GM18520 (cell line): Measurements from ENCODE around the gene NCF2.
A peak's percentile ranks its signal among the peaks of the same experiment; 100 is the strongest.
"Not testable (repeated sequence)": the region's sequence is repeated elsewhere in the genome, so short reads cannot be mapped to it uniquely, and the experiment has no call there.

ENCODE experiments used
- ATAC-seq: cut with Tn5 transposase; IDR thresholded peaks from one replicate; pipeline ENCODE4 v1.9.1; 2021; ENCODE audit not compliant: unreplicated experiment

NCF2 gene

DNA sequence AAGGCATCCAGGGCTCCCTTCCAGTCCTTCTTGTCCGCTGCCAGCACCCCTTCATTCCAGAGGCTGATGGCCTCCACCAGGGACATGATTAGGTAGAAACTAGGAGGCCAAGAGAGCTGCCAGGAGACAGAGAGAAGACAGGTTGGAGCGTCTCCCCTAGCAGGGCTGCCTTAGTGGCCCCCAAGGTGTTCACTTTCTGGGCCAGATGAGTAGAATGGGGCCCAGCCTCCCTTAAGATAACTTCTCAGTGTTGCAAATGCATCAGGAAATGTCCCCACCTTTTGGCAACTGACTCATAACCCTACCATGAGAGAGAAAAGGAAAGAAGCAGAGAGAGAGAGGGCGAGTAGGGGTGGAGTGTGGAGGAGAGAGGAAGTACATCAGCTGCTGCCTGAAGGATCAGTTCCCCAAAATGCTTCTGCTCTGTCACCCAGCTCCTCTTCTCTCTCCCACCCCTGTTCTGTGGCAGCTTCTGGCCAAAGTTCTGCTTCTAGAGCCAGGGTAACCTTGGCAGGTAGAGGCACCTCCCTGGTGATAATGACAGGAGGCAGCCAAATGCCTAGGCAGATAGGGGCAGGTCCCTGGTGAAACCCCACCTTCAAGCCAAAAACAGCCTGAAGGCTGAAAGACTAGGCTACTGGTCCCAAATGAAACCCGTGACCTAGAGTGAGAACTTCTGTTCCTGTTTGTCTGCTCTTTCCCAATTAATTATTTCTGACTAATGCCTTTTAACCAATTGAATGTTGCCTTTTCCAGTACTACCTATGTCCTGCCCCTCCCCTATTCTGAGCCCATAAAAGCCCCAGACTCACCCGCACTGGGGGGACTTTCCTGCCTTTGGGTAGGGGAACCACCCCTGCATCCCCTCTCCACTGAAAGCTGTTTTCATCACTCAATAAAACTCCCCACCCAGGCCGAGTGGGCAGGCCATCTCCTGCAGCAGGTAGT, at the start of gene NCF2:
NCF2 (minus strand) TSS at position 216 of the 948 bp plus-strand sequence; CDS start at position 86, 130 bp downstream.
- peak; percentile 66 for ATAC-seq

DNA sequence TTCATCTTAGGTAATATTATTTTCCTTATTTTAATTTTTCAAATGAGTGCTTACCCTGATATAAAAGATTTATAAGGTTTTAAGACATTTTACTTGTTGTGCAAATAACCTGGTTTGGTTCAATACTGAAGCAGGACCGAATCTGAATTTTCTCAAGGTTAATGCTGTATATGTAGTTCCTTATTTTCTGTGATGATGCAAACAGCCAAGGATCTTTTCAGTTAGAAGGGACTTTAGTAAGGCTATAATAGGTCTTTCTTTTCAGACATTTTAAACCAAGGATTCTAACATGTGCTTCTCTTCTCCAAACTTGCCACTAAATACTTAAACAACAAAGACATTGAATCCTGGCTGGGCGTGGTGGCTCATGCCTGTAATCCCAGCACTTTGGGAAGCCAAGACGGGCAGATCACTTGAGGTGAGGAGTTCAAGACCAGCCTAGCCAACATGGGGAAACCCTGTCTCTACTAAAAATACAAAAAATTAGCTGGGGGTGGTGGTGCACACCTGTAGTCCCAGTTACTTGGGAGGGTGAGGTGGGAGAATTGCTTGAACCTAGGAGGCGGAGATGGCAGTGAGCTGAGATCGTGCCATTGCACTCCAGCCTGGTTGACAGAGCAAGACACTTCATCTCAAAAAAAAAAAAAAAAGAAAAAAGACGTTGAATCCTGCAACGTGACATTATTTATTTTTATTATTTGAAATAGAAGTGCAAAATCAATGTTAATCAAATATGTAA, 48.6 kb upstream of the NCF2 start:
- ATAC-seq, result no peak

- no peak for ATAC-seq
Observed at GRCh38 chr1:183636783-183637182, 46.5 kb upstream of the NCF2 start.

DNA sequence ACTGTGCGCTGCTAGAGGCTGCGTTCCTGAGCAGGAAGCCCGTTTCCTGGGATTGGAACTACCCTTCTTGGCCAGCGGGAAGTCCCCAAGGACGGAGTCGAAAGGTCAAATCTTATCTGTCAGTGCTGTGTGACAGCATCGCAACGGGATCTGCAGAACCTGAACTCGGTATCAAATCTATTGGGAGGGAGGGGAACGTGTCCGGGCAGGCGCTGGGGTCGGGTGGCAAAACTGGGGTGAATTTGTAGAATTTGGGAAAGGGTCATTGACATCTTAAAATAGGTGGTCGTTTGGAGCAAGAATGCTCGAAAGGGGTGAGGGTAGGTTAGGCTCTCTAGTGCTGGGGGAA, 46.0 kb upstream of the NCF2 start:
- no peak for ATAC-seq

DNA sequence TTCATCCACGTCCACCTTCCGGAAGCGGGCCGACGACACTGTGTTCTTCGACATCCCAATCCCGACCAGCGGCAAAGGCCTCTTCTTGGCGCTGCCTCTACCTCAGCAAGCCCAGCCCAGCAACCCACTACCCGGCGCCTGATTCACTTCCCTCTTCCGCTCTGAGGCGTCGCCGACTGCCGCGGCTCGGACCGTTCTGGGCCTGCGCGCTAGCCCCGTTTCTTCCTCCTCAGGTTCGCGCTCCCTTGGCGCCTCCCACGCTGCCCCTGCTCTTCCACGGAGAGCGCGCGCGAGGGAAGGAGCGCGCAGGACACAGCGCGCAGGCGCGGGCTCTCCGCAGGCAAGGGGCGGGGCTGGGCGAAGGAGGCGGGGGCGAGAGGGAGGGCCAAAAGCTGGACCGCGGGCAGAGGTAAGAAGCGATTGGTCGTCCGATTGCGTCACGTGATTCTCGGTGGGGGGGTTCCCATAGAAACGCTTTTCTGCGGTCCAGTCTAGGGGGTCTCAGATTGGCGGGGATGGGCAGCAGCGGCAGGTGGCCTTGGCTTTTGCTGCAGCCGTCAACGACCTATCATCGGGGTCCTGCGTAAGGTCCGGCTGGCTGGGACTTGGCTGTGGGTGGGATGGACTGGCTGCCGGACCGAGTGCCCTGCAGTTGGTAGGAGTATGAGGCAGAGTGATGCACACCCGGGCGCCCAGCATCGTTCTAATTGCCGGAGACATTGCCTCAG, 45.5 kb upstream of the NCF2 start, which contains the start of gene ARPC5:
ARPC5 (minus strand) TSS at position 178 of the 728 bp plus-strand sequence; CDS start at position 54, 124 bp downstream.
- peak; percentile 79 for ATAC-seq

- ATAC-seq, result no peak
Observed at GRCh38 chr1:183635099-183635605, 44.9 kb upstream of the NCF2 start.

DNA sequence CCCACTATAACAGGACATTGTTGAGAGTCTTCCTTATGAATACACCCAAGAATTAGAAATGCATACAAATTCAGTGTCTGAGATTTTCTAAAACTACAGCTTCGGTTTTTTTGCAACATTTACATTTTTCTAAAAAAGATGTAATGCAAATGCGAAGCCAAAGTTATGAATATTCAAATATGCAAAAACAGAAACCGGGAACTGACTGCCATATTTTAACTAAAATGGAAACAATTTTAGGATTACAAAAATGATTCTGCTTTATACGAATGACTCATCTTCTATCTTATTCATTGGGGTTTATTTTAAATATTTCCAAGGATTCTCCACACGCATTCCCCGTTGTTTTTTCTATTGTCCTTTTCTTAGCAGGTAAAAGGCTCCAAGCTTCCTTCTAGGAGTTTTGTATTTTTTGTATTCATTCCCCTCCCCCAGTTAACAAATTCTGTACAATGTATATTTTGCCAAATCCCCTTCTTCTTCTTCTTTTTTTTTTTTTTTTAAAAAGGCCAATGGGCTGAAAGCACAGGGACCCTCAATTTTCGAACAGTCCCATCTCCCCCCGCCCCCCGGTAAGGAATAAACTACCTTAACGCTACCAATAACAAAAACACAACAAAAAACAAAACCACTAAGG, 44.3 kb upstream of the NCF2 start:
- ATAC-seq, result no peak

GRCh38 chr1:183633676-183634343, 43.6 kb upstream of the NCF2 start:
- ATAC-seq, result peak; percentile 35

DNA sequence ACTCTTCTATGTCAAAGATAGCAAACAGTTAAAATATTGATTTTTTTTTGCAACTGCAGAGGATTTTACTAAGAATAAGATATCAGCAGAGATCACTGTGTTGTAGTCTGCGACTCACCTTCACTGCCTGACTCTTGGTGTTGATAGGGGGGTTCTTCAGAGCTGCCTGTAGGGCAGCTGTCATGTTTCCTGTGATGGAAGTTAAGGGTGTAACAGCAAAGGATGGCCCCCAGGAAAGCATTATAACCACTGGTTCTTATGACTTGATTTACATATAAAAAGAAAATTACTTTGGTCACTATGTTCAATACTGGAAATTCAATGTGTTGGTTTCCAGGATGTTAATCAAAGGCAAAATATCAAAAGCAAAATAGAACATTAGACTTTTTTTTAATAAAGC, 42.7 kb upstream of the NCF2 start:
- no peak for ATAC-seq

GRCh38 chr1:183632114-183632513, 41.9 kb upstream of the NCF2 start:
- no peak for ATAC-seq

DNA sequence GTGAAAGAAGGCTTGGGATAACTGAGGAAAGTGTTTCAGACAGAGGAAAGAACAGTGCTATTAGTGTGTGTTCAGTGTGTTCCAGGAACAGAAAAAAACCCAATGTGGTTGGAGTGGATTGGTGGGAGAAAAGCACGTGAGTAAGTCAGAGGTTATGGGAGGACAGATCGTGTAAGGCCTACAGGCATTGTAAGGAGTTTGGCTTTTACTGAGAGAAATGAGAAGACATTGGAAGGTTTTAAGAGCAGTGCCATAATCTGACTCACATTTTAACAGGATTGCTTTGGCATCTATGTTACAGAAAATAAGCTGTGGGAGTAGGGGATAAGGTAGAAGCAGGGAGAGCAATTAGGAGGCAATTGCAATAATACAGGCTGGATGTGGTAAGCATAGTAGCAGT, 40.5 kb upstream of the NCF2 start:
- no peak for ATAC-seq

DNA sequence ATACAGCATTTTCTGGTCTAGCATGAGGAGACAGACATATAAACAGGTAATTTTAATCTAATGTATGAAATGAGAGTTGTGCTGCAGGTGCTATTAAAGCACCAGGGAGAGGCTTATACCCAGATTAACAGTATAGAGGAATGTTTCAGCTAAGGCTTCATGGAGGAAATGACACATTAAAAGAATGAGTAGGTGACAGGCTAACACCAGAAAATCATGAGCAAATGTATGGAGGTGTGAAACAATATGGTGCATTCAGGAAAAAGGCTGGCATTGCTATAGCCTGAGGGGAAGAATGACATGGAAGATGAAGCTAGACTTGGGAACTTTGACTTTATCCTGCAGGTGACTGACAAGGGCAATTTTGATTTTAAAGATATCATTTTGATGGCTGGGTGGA, 38.3 kb upstream of the NCF2 start:
- ATAC-seq, result no peak

GRCh38 chr1:183626236-183626635, 36.0 kb upstream of the NCF2 start:
- ATAC-seq, result not testable (repeated sequence)

DNA sequence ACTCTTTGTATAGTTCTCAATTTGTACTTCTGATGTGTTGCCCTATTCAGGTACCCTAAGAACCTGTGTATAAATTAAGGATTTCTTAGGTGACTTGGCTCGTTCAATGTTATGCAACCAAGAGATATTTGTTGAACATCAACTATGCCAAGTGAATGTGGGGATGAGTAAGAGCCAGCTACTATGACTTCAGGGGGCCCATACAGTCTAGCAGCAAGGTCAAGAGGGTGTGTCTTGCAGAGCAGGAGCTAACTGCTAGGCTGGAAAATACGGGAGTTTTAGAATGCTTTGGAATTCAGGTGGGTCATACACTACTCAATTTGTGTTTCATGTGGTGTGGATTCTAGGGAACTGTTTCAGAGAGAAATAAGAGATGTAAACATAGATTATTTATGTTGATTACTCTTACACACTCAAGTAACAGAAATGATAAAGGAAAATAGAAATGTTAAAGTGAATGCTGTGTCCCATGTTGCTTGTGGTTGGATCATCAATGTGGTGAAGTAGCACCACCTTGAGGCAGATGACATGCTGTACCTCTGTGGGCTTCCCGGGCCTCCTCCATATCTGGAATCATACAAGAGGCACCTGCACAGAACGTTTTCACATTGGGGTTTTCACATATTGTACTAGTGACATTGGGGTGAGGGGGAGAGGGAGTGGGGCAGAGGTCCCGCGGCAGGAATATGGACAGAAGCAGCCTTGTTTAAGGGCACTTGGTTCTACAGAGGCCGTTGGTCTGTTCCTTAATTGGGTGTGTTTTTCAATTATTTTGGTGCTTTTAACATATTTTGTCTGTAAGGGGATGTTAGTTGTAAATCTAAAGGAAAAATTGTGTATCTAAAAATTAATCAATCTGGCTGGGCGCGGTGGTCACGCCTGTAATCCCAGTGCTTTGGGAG, 32.9 kb upstream of the NCF2 start:
- peak; percentile 63 for ATAC-seq

- no peak for ATAC-seq
Observed at GRCh38 chr1:183622013-183622412, 31.8 kb upstream of the NCF2 start.

DNA sequence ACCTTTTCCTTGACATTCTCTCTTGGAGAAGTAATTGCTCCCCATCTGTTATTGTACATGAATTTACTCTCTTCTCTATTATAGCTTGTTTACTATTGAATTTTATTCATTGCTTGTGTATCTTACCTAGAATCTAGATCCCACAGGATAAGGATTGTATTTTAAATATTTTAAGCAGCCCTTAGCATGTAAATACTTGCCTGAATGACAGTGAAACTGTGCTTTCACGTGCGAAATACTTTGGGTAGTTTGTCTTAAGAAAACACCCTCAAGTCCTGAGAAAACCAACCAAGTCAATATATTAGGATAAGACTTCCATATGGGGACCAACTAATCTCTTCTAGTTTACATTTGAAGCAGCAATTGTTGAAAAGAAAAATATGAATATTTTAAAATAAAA, 30.1 kb upstream of the NCF2 start:
- ATAC-seq, result no peak

GRCh38 chr1:183619781-183620180, 29.5 kb upstream of the NCF2 start:
- ATAC-seq, result no peak

- not testable (repeated sequence) for ATAC-seq
Observed at GRCh38 chr1:183618202-183618601, 27.9 kb upstream of the NCF2 start.

DNA sequence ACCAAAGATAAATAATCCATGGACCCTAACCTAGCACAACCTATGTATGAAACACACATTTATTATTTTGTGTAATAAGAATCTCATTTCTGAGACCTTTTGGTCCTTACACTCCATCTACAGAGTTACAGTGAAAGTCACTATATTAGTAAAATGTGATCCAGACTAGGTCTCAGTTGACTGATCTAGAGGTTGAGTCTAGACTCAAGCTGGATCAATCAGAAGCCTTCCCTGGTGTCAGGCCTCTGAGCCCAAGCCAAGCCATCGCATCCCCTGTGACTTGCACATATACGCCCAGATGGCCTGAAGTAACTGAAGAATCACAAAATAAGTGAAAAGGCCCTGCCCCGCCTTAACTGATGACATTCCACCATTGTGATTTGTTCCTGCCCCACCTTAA, 22.7 kb upstream of the NCF2 start:
- ATAC-seq, result not testable (repeated sequence)
